ENCODE results near the gene SENP6. TPM values are rescaled to one million over a fixed set of nuclear protein-coding genes. Genes with fewer than 3 reads are reported as not detected.
A peak's percentile ranks its signal among the peaks of the same experiment; 100 is the strongest.

SENP6 gene
- polyA plus RNA-seq, 1 donor from 2014 or later = 113 TPM

- TF ChIP-seq REST (IDR thresholded peaks at IDR 0.05; ENCODE audit: borderline replicate concordance) (peak; percentile 55), MXI1 (conservative IDR thresholded peaks at IDR 0.05; ENCODE audit: poor library complexity, severe bottlenecking) (peak; percentile 65), CTCF (IDR thresholded peaks at IDR 0.05; ENCODE audit: poor library complexity, severe bottlenecking) (peak; percentile 23), SMC3 (conservative IDR thresholded peaks at IDR 0.05; ENCODE audit: poor library complexity) (no peak), RAD21 (conservative IDR thresholded peaks at IDR 0.05) (peak; percentile 10), EZH2 (IDR thresholded peaks at IDR 0.05; ENCODE audit: borderline replicate concordance, insufficient read depth, low read length, poor library complexity, severe bottlenecking) (no peak), EP300 (conservative IDR thresholded peaks at IDR 0.05; ENCODE audit: poor library complexity, severe bottlenecking) (peak; percentile 47), TAF1 (IDR thresholded peaks at IDR 0.05; ENCODE audit: low read depth) (no peak), POLR2AphosphoS5 (IDR thresholded peaks at IDR 0.05) (peak; percentile 89)
- Histone ChIP-seq H3K36me3 (ENCODE audit: insufficient read depth, low read length) (no peaks in the 10 kb centered on the region), H3F3A (ENCODE audit: insufficient read depth, low read length, poor library complexity, severe bottlenecking) (no peaks in the 10 kb centered on the region), H4K20me1 (ENCODE audit: insufficient read depth) (no peaks in the 10 kb centered on the region), H2AFZ (ENCODE audit: low read depth, low read length) (peak within 1 kb of the TSS; percentile 91), H3K9ac (ENCODE audit: low read length) (peak within 1 kb of the TSS; percentile 92), H3K9me2 (ENCODE audit: insufficient read depth, low read length) (no peaks in the 10 kb centered on the region), H3K27me3 (ENCODE audit: insufficient read depth, low read depth, low read length) (no peaks in the 10 kb centered on the region), H3K4me2 (ENCODE audit: low read length) (peak within 1 kb of the TSS; percentile 89), H3K4me3 (ENCODE audit: low read length) (peak within 1 kb of the TSS; percentile 99), H3K79me2 (replicated peaks; ENCODE audit: insufficient read depth, low read length) (peaks cover 35% of the 10 kb centered on the region), H3K9me3 (ENCODE audit: low read length) (no peaks in the 10 kb centered on the region), H3K27ac (ENCODE audit: low read length) (peak within 1 kb of the TSS; percentile 76)
Measured at GRCh38 chr6:75748743-75749538, 147.3 kb downstream of the SENP6 start, which contains the start of gene MYO6. Gene MYO6, plus strand, starts transcription at chr6:75749239. Its CDS starts 68,309 bp downstream, at chr6:75817548.

GRCh38 chr6:75751443-75751842 lies 149.8 kb downstream of the SENP6 start:
- no peak overlapping the region for H3K9ac ChIP-seq (ENCODE audit: low read length)
- H3K4me2 ChIP-seq (ENCODE audit: low read length) = no peak overlapping the region
- H2AFZ ChIP-seq (ENCODE audit: low read depth, low read length) = no peak overlapping the region
- no peaks in the 10 kb centered on the region for H3K9me2 ChIP-seq (ENCODE audit: insufficient read depth, low read length)
- no peak overlapping the region for H3K27ac ChIP-seq (ENCODE audit: low read length)
- H4K20me1 ChIP-seq (ENCODE audit: insufficient read depth) = no peaks in the 10 kb centered on the region
- no peaks in the 10 kb centered on the region for H3K36me3 ChIP-seq (ENCODE audit: insufficient read depth, low read length)
- no peaks in the 10 kb centered on the region for H3K27me3 ChIP-seq (ENCODE audit: insufficient read depth, low read depth, low read length)
- H3K9me3 ChIP-seq (ENCODE audit: low read length) = no peaks in the 10 kb centered on the region
- peak overlapping the region; percentile 19 for H3K4me3 ChIP-seq (ENCODE audit: low read length)
- peaks cover 35% of the 10 kb centered on the region for H3K79me2 ChIP-seq (replicated peaks; ENCODE audit: insufficient read depth, low read length)
- H3F3A ChIP-seq (ENCODE audit: insufficient read depth, low read length, poor library complexity, severe bottlenecking) = no peaks in the 10 kb centered on the region
- TF ChIP-seq REST (IDR thresholded peaks at IDR 0.05; ENCODE audit: borderline replicate concordance) = no peak
- TF ChIP-seq MXI1 (conservative IDR thresholded peaks at IDR 0.05; ENCODE audit: poor library complexity, severe bottlenecking) = no peak
- no peak for TF ChIP-seq EP300 (conservative IDR thresholded peaks at IDR 0.05; ENCODE audit: poor library complexity, severe bottlenecking)
- TF ChIP-seq CTCF (IDR thresholded peaks at IDR 0.05; ENCODE audit: poor library complexity, severe bottlenecking) = no peak
- TF ChIP-seq TAF1 (IDR thresholded peaks at IDR 0.05; ENCODE audit: low read depth) = no peak
- TF ChIP-seq SMC3 (conservative IDR thresholded peaks at IDR 0.05; ENCODE audit: poor library complexity) = no peak
- no peak for TF ChIP-seq EZH2 (IDR thresholded peaks at IDR 0.05; ENCODE audit: borderline replicate concordance, insufficient read depth, low read length, poor library complexity, severe bottlenecking)
- no peak for TF ChIP-seq RAD21 (conservative IDR thresholded peaks at IDR 0.05)
- no peak for TF ChIP-seq POLR2AphosphoS5 (IDR thresholded peaks at IDR 0.05)

All from neural cell (in vitro differentiated cells).